Measurements from ENCODE around the gene PDSS2.

PDSS2 gene

DNA sequence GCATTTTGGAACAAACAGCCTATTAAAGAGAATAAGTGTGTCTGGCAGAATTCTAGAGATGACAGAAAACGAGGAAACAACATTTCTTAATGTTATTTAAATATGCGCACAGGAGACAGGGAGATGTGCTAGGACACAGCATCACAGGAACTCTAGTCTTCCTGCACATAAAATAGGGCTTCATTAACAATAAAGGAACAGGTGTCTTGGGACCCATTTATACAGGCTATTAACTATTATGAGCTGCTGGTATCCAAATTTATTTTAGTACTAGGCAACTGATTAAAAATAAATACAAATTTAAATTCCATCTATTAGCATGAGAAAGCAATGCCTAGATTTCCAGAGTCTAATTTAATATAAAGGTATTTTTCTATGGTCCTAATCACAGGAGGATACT lies 102.3 kb downstream of the PDSS2 start:
- Histone ChIP-seq H2AFZ (ENCODE audit: low read depth) (no peak overlapping the region), H4K20me1 (ENCODE audit: insufficient read depth) (no peaks in the 10 kb centered on the region), H3K27me3 (ENCODE audit: insufficient read depth, low read depth) (no peaks in the 10 kb centered on the region), H3K4me1 (ENCODE audit: low read depth, poor library complexity, severe bottlenecking) (no peaks in the 10 kb centered on the region), H3K4me3 (IDR thresholded peaks at IDR 0.05; ENCODE audit: insufficient read depth, low read depth, low read length) (no peak overlapping the region), H3K9ac (no peak overlapping the region), H3K79me2 (ENCODE audit: insufficient read depth, low read depth) (no peaks in the 10 kb centered on the region), H3K4me2 (no peak overlapping the region), H3K27ac (no peak overlapping the region), H3K36me3 (ENCODE audit: insufficient read depth) (no peaks in the 10 kb centered on the region)
- TF ChIP-seq, protein P1, sequence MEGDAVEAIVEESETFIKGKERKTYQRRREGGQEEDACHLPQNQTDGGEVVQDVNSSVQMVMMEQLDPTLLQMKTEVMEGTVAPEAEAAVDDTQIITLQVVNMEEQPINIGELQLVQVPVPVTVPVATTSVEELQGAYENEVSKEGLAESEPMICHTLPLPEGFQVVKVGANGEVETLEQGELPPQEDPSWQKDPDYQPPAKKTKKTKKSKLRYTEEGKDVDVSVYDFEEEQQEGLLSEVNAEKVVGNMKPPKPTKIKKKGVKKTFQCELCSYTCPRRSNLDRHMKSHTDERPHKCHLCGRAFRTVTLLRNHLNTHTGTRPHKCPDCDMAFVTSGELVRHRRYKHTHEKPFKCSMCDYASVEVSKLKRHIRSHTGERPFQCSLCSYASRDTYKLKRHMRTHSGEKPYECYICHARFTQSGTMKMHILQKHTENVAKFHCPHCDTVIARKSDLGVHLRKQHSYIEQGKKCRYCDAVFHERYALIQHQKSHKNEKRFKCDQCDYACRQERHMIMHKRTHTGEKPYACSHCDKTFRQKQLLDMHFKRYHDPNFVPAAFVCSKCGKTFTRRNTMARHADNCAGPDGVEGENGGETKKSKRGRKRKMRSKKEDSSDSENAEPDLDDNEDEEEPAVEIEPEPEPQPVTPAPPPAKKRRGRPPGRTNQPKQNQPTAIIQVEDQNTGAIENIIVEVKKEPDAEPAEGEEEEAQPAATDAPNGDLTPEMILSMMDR (conservative IDR thresholded peaks at IDR 0.05; ENCODE audit: low read depth, low read length) = no peak

DNA sequence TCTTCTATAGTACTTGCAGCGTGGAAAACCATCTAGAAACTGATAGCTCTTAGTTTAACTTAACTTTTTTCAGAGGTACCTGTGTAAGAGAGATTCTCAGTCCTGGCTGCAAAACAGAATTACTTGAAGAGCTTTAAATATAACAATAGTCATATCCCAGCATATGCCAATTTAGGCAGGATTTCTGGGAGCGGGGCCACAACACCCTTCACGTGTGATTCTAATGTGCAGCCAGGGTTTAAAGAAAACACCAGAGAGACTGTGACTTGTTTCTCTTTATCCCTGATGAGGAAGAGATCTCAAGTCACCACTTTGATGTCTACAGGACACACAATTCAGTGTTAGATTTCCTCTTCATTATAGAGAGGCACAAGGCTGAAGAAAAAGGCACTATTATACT lies 103.7 kb downstream of the PDSS2 start:
- Histone ChIP-seq H3K36me3 (ENCODE audit: insufficient read depth) (no peaks in the 10 kb centered on the region), H4K20me1 (ENCODE audit: insufficient read depth) (no peaks in the 10 kb centered on the region), H2AFZ (ENCODE audit: low read depth) (no peak overlapping the region), H3K4me2 (no peak overlapping the region), H3K4me1 (ENCODE audit: low read depth, poor library complexity, severe bottlenecking) (no peaks in the 10 kb centered on the region), H3K27ac (no peak overlapping the region), H3K4me3 (IDR thresholded peaks at IDR 0.05; ENCODE audit: insufficient read depth, low read depth, low read length) (no peak overlapping the region), H3K9ac (no peak overlapping the region), H3K79me2 (ENCODE audit: insufficient read depth, low read depth) (no peaks in the 10 kb centered on the region), H3K27me3 (ENCODE audit: insufficient read depth, low read depth) (no peaks in the 10 kb centered on the region)
- TF ChIP-seq, protein P1 (conservative IDR thresholded peaks at IDR 0.05; ENCODE audit: low read depth, low read length) = no peak

DNA sequence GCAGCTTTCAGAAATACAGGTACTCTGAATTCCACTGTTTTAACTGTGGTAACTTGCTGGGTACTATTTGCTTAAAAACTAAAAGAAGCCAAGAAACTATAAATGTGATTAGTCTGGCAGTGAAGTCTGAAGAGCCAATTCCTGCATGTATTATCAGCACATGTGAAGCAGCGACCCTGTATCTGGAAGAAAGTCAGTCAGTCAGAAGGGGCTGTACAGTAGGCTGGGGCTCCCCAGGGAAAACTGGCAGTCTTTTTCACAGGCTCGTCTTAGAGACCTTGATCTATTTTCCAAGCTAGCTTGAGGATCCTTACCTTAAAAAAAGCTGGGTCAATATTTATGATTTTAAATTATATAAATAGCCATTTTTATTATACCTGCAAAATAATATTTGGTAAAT lies 104.9 kb downstream of the PDSS2 start:
- Histone ChIP-seq H3K27ac (no peak overlapping the region), H3K4me3 (IDR thresholded peaks at IDR 0.05; ENCODE audit: insufficient read depth, low read depth, low read length) (no peak overlapping the region), H3K27me3 (ENCODE audit: insufficient read depth, low read depth) (no peaks in the 10 kb centered on the region), H3K9ac (no peak overlapping the region), H3K4me1 (ENCODE audit: low read depth, poor library complexity, severe bottlenecking) (no peaks in the 10 kb centered on the region), H4K20me1 (ENCODE audit: insufficient read depth) (no peaks in the 10 kb centered on the region), H3K4me2 (no peak overlapping the region), H2AFZ (ENCODE audit: low read depth) (no peak overlapping the region), H3K36me3 (ENCODE audit: insufficient read depth) (no peaks in the 10 kb centered on the region), H3K79me2 (ENCODE audit: insufficient read depth, low read depth) (no peaks in the 10 kb centered on the region)
- TF ChIP-seq, protein P1 (conservative IDR thresholded peaks at IDR 0.05; ENCODE audit: low read depth, low read length) = no peak

DNA sequence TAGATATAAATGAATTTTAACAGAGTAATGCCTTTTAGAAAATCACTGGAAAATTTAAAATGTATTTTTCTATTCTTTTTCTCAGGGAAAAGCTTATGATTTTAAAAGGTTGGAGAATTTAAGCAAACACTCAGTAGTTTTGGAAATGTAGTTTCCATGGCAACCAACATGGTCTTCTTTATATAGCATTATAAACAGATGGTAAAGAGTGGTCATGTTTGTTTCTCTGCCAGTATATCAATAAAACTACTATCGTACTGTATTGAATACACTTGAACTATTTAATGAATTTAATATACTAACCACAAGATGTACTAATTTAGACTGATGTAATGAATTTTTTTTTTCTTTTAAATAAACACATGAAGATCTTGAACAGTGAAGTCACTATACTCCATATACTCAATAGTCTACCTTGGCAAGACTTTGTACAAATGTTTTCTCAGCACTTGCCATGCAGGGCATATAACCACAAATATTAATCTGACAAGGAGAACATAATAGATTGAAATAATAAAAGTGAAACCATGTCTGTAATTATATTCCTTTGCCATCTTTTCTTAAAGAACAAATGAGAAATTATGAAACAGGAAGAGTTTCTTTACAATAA lies 105.5 kb downstream of the PDSS2 start:
- TF ChIP-seq, protein P1 (conservative IDR thresholded peaks at IDR 0.05; ENCODE audit: low read depth, low read length) = no peak
- Histone ChIP-seq H3K4me1 (ENCODE audit: low read depth, poor library complexity, severe bottlenecking) (no peaks in the 10 kb centered on the region), H3K4me3 (IDR thresholded peaks at IDR 0.05; ENCODE audit: insufficient read depth, low read depth, low read length) (no peak overlapping the region), H2AFZ (ENCODE audit: low read depth) (no peak overlapping the region), H3K79me2 (ENCODE audit: insufficient read depth, low read depth) (no peaks in the 10 kb centered on the region), H3K4me2 (no peak overlapping the region), H3K27ac (no peak overlapping the region), H4K20me1 (ENCODE audit: insufficient read depth) (no peaks in the 10 kb centered on the region), H3K9ac (no peak overlapping the region), H3K27me3 (ENCODE audit: insufficient read depth, low read depth) (no peaks in the 10 kb centered on the region), H3K36me3 (ENCODE audit: insufficient read depth) (no peaks in the 10 kb centered on the region)
